Neural cell (in vitro differentiated cells): ENCODE data around the gene HOMEZ.

ENCODE experiments used
- CTCF ChIP-seq: fragments of 450-650 bp; IDR thresholded peaks from 2 replicates; pipeline ENCODE4 v1.5.1; 2014; ENCODE audit warnings: antibody characterized with exemption, mild to moderate bottlenecking, moderate library complexity; ENCODE audit not compliant: poor library complexity, severe bottlenecking
- EP300 ChIP-seq: fragments of 450-650 bp; conservative IDR thresholded peaks from 2 replicates; pipeline ENCODE4 v1.6.1; 2014; ENCODE audit warnings: antibody characterized with exemption, mild to moderate bottlenecking, moderate library complexity; ENCODE audit not compliant: poor library complexity, severe bottlenecking
- EZH2 ChIP-seq: fragments of 200-600, 300-800 bp; shearing (Covaris generic), sonication (generic); IDR thresholded peaks from 2 replicates; pipeline ENCODE4 v1.6.1; 2014; ENCODE audit warnings: antibody characterized with exemption, low read length, borderline replicate concordance, mild to moderate bottlenecking; ENCODE audit not compliant: insufficient read depth, poor library complexity, severe bottlenecking
- MXI1 ChIP-seq: fragments of 450-650 bp; conservative IDR thresholded peaks from 2 replicates; pipeline ENCODE4 v1.6.1; 2014; ENCODE audit warnings: antibody characterized with exemption, mild to moderate bottlenecking; ENCODE audit not compliant: poor library complexity, severe bottlenecking
- POLR2AphosphoS5 ChIP-seq: IDR thresholded peaks from 2 replicates; pipeline ENCODE4 v1.6.1; 2012
- RAD21 ChIP-seq: fragments of 450-650 bp; conservative IDR thresholded peaks from 2 replicates; pipeline ENCODE4 v1.6.1; 2014; ENCODE audit warnings: antibody characterized with exemption, mild to moderate bottlenecking, moderate library complexity
- REST ChIP-seq: IDR thresholded peaks from 2 replicates; pipeline ENCODE4 v1.6.1; 2012; ENCODE audit warnings: borderline replicate concordance
- SMC3 ChIP-seq: fragments of 450-650 bp; conservative IDR thresholded peaks from 2 replicates; pipeline ENCODE4 v1.6.1; 2014; ENCODE audit warnings: antibody characterized with exemption, mild to moderate bottlenecking, moderate library complexity; ENCODE audit not compliant: poor library complexity
- TAF1 ChIP-seq: IDR thresholded peaks from 2 replicates; pipeline ENCODE4 v1.6.1; 2012; ENCODE audit warnings: low read depth

- no peak for TF ChIP-seq RAD21
- TF ChIP-seq CTCF, result no peak
- no peak for TF ChIP-seq REST
- no peak for TF ChIP-seq MXI1
- TF ChIP-seq EZH2, result no peak
- no peak for TF ChIP-seq TAF1
- TF ChIP-seq SMC3, result no peak
- TF ChIP-seq POLR2AphosphoS5, result no peak
- no peak for TF ChIP-seq EP300
Measured at GRCh38 chr14:23322568-23323517, 36.9 kb upstream of the HOMEZ start.
